OCI-LY7 (cell line): ENCODE results near the gene CUBN. TPM values are rescaled to one million over a fixed set of nuclear protein-coding genes. Genes with fewer than 3 reads are reported as not detected.

Source experiments
- BruUV-seq: library from RNA; stranded (reverse); fragments of 400-500 nt; replicated peaks from 2 replicates; lab custom pipeline; 2021; lab: Mats Ljungman, UMichigan
- CTCF ChIA-PET: fragments of 300-600 bp; sonication (Branson Sonifier 250); formaldehyde crosslinking; loops from one replicate; lab custom pipeline; 2022; ENCODE audit warnings: antibody characterized with exemption; ENCODE audit not compliant: unreplicated experiment; lab: Charles Lee
- POLR2A ChIA-PET: fragments of 300-600 bp; sonication (Branson Sonifier 250); formaldehyde crosslinking; loops from one replicate; lab custom pipeline; 2022; ENCODE audit warnings: antibody characterized with exemption; lab: Charles Lee
- DNase-seq: peaks from one replicate; pipeline ENCODE4 v3.0.0-alpha.2; 2015; ENCODE audit warnings: low spot score
- H2AFZ ChIP-seq: fragments of 200-600 bp; sonication (generic), shearing (Covaris generic); 2 replicates; pipeline ENCODE4 v1.6.1; 2014; ENCODE audit warnings: mild to moderate bottlenecking, antibody characterized with exemption, low read length, moderate library complexity
- H3K27ac ChIP-seq: fragments of 200-600 bp; sonication (generic); 2 replicates; pipeline ENCODE4 v1.5.1; 2014; ENCODE audit warnings: mixed run types, low read depth, mild to moderate bottlenecking, moderate library complexity, low read length, inconsistent platforms; ENCODE audit not compliant: poor library complexity, severe bottlenecking
- H3K36me3 ChIP-seq: fragments of 200-600 bp; sonication (generic); 2 replicates; pipeline ENCODE4 v1.6.1; 2014; ENCODE audit warnings: mild to moderate bottlenecking, antibody characterized with exemption, low read length, moderate library complexity, mixed read lengths; ENCODE audit not compliant: insufficient read depth
- H3K4me1 ChIP-seq: fragments of 200-600 bp; sonication (generic); 2 replicates; pipeline ENCODE4 v1.5.1; 2014; ENCODE audit warnings: mild to moderate bottlenecking, low read length; ENCODE audit not compliant: insufficient read depth, poor library complexity, severe bottlenecking
- H3K4me2 ChIP-seq: fragments of 200-600 bp; sonication (generic); 2 replicates; pipeline ENCODE4 v1.6.1; 2014; ENCODE audit warnings: mild to moderate bottlenecking, low read length
- H3K4me3 ChIP-seq: fragments of 200-600 bp; sonication (generic); 2 replicates; pipeline ENCODE4 v1.5.1; 2014; ENCODE audit warnings: mild to moderate bottlenecking, low read depth, low read length; ENCODE audit not compliant: poor library complexity, severe bottlenecking
- H3K79me2 ChIP-seq: fragments of 200-600 bp; sonication (generic); 2 replicates; pipeline ENCODE4 v1.6.1; 2016; ENCODE audit warnings: low read depth, mild to moderate bottlenecking, low read length, moderate library complexity, mixed read lengths; ENCODE audit not compliant: insufficient read depth
- H3K9me2 ChIP-seq: fragments of 200-600 bp; sonication (generic); 2 replicates; pipeline ENCODE4 v1.6.1; 2016; ENCODE audit warnings: mild to moderate bottlenecking, low read length, mixed read lengths; ENCODE audit not compliant: insufficient read depth
- H3K9me3 ChIP-seq: fragments of 200-600 bp; sonication (generic); 2 replicates; pipeline ENCODE4 v1.6.1; 2014; ENCODE audit warnings: mild to moderate bottlenecking, mixed run types, low read length, mixed read lengths
- H4K20me1 ChIP-seq: fragments of 200-600 bp; sonication (generic); 2 replicates; pipeline ENCODE4 v1.6.1; 2014; ENCODE audit warnings: mild to moderate bottlenecking, antibody characterized with exemption, low read length, moderate library complexity, mixed read lengths; ENCODE audit not compliant: insufficient read depth
- EZH2phosphoT487 ChIP-seq: fragments of 200-600 bp; sonication (generic); IDR thresholded peaks from 2 replicates; pipeline ENCODE4 v1.6.1; 2018; ENCODE audit warnings: low read depth, borderline replicate concordance, mild to moderate bottlenecking, mixed run types, antibody characterized with exemption, low read length, moderate library complexity, mixed read lengths
- intact Hi-C: fragments of 100-400 bp; cut with micrococcal nuclease; formaldehyde crosslinking; loops from one replicate; pipeline ENCODE4 v1.10.0; 2022; ENCODE audit not compliant: unreplicated experiment
- total RNA-seq, 2 experiments: library from RNA; depleted of rRNA in 1 of 2; stranded (reverse); fragments of >200 nt in 1 of 2; shearing (Covaris generic) in 1 of 2; gene quantifications; 2 replicates each; pipeline ENCODE4 v1.2.3, GENCODE V29; 2014 to 2022
- TF ChIP-seq, protein P1 (sequence below): fragments of 200-600 bp; sonication (generic); conservative IDR thresholded peaks from 2 replicates; pipeline ENCODE4 v1.5.1; 2014; ENCODE audit warnings: mild to moderate bottlenecking, antibody characterized with exemption, low read length, moderate library complexity, mixed read lengths

The CUBN gene
- total RNA-seq, 2 experiments from 2014 or later, result 0.13 to 0.25 TPM

- POLR2A ChIA-PET, result no interaction called here
- intact Hi-C loops, result no loop called here
- no peak for DNase-seq
- H2AFZ ChIP-seq, result no peak overlapping the region
- H3K36me3 ChIP-seq, result no peaks in the 10 kb centered on the region
- no peaks in the 10 kb centered on the region for H3K4me1 ChIP-seq
- no peak overlapping the region for H3K4me3 ChIP-seq
- H3K79me2 ChIP-seq, result no peaks in the 10 kb centered on the region
- no TSS peak for BruUV-seq
- no peak overlapping the region for H3K4me2 ChIP-seq
- TF ChIP-seq EZH2phosphoT487, result no peak
- TF ChIP-seq, protein P1, sequence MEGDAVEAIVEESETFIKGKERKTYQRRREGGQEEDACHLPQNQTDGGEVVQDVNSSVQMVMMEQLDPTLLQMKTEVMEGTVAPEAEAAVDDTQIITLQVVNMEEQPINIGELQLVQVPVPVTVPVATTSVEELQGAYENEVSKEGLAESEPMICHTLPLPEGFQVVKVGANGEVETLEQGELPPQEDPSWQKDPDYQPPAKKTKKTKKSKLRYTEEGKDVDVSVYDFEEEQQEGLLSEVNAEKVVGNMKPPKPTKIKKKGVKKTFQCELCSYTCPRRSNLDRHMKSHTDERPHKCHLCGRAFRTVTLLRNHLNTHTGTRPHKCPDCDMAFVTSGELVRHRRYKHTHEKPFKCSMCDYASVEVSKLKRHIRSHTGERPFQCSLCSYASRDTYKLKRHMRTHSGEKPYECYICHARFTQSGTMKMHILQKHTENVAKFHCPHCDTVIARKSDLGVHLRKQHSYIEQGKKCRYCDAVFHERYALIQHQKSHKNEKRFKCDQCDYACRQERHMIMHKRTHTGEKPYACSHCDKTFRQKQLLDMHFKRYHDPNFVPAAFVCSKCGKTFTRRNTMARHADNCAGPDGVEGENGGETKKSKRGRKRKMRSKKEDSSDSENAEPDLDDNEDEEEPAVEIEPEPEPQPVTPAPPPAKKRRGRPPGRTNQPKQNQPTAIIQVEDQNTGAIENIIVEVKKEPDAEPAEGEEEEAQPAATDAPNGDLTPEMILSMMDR, result no peak
- no peaks in the 10 kb centered on the region for H3K9me2 ChIP-seq
- no peak overlapping the region for H3K27ac ChIP-seq
- H4K20me1 ChIP-seq, result no peaks in the 10 kb centered on the region
- H3K9me3 ChIP-seq, result no peaks in the 10 kb centered on the region
- CTCF ChIA-PET, result no interaction called here
Observed at GRCh38 chr10:17074541-17074847, 55.1 kb downstream of the CUBN start.

- CTCF ChIA-PET, result no interaction called here
- Histone ChIP-seq H4K20me1 (no peaks in the 10 kb centered on the region), H3K4me3 (no peak overlapping the region), H3K4me2 (no peak overlapping the region), H3K27ac (no peak overlapping the region), H3K4me1 (no peaks in the 10 kb centered on the region), H3K9me2 (no peaks in the 10 kb centered on the region), H3K36me3 (no peaks in the 10 kb centered on the region), H3K9me3 (no peaks in the 10 kb centered on the region), H3K79me2 (no peaks in the 10 kb centered on the region), H2AFZ (no peak overlapping the region)
- no peak for DNase-seq
- TF ChIP-seq, protein P1, result no peak
- TF ChIP-seq EZH2phosphoT487, result no peak
- intact Hi-C loops, result no loop called here
- POLR2A ChIA-PET, result interaction anchor here (0.7 kb wide), 1 partner anchor 220 kb away, joined by 5 read pairs; no protein-coding TSS in a partner anchor
- BruUV-seq, result no TSS peak
Observed at GRCh38 chr10:17073725-17074540, 55.7 kb downstream of the CUBN start.

- no peaks in the 10 kb centered on the region for H3K4me1 ChIP-seq
- intact Hi-C loops, result no loop called here
- no peak overlapping the region for H3K4me2 ChIP-seq
- H3K9me3 ChIP-seq, result no peaks in the 10 kb centered on the region
- no peaks in the 10 kb centered on the region for H3K79me2 ChIP-seq
- no peaks in the 10 kb centered on the region for H3K9me2 ChIP-seq
- POLR2A ChIA-PET, result no interaction called here
- H2AFZ ChIP-seq, result no peak overlapping the region
- H4K20me1 ChIP-seq, result no peaks in the 10 kb centered on the region
- H3K27ac ChIP-seq, result no peak overlapping the region
- no peaks in the 10 kb centered on the region for H3K36me3 ChIP-seq
- CTCF ChIA-PET, result no interaction called here
- TF ChIP-seq, protein P1, result no peak
- no peak for TF ChIP-seq EZH2phosphoT487
- DNase-seq, result no peak
- H3K4me3 ChIP-seq, result no peak overlapping the region
- BruUV-seq, result no TSS peak
Observed at GRCh38 chr10:17068953-17069352, 60.7 kb downstream of the CUBN start.
